Dermis microvascular lymphatic vessel endothelial cell (primary cell): ENCODE results near the gene CYTH4. TPM values are rescaled to one million over a fixed set of nuclear protein-coding genes. Genes with fewer than 3 reads are reported as not detected.
"Not testable (repeated sequence)": the region's sequence is repeated elsewhere in the genome, so short reads cannot be mapped to it uniquely, and the experiment has no call there.

Experiments
- DNase-seq, 2 donors: peaks; one replicate each; pipeline versions ENCODE4 v3.0.0 to v3.0.0-alpha.2; 2010; ENCODE audit warnings: low read depth in 2 of 2
- total RNA-seq: library from RNA; depleted of rRNA; stranded (reverse); fragments of >200 nt; gene quantifications from 2 replicates; pipeline ENCODE4 v1.2.1, GENCODE V29; 2014

CYTH4 gene
- total RNA-seq, 1 donor from 2014 or later = 0.13 TPM

DNA sequence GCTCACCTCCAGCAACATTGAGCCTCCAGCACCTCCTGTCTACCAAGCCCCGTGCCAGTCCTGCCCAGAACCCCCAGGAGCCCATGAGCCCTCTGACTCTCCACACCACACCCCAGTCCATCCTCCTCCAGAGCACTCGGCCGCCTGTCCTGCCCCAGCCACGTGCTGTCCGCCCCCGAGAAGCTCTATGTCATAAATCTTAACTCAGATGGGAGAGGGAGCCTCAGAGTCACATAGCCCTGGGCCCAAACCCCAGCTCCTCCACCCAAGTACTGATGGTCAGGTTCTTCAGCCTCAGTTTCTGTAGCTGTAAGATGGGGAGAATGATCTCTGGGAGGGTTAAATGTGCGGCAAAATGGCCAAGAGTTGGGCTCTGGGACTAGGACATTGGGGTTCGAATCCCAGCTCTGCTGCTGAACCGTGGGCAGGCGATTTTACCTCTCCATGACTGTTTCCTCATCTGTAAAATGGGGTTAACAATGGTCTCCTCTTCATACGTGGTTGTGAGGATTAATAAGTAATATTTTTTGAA lies 27.8 kb downstream of the CYTH4 start:
- no peak for DNase-seq

DNA sequence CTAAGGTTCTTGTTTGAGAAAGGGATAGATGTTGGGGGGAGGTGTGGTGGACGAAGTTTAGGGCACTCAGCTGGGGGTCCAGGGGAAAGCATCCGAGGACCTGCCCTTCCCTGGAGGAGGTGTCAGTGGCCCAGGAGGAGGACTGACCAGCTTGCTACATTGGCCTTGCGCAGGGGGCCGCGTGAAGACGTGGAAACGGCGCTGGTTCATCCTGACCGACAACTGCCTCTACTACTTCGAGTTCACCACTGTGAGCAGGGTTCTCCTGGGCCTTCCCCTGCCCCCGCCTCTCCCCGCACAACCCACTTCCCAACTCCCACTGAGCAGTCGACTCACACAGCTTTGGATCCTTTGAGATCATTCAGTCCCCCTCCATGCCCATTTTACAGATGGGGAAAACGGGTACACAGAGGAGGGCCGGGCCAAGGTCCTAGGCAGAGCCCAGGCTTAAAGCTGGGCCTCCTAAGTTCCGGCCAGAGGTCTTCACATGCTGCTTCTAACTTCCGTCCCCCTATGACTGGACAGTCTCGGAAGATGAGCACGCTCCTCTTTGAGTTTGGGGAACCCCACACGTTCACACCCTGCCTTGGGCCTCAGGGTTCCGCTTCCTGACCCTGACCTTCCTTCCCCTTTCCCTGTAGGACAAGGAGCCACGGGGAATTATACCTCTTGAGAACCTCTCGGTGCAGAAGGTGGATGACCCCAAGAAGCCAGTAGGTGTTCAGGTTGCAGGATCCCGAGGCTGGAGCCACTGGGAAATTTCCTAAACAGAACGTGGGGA lies 28.7 kb downstream of the CYTH4 start:
- DNase-seq = no peak

DNA sequence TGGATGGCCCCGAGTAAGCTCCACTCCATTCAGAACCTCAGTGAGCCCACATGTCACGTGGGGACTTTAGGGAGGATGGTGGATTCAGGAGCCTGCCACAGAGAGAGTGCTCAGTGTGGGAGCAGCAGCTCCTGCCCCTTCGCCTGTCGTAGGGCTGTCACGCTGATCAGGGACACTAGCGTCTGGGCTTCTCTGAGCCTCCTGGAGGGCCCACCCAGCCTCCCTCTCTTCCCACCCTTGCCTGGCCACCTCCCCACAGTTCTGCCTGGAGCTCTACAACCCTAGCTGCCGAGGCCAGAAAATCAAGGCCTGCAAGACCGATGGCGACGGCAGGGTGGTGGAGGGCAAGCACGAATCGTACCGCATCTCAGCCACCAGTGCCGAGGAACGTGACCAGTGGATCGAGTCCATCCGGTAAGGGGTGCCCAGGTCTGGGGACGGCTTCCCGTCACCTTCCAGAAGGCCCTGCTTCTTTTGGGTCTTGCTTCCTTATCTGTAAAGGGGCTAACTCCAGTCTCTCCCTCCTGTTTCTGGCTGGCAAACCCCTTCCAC lies 29.5 kb downstream of the CYTH4 start:
- DNase-seq = no peak

DNA sequence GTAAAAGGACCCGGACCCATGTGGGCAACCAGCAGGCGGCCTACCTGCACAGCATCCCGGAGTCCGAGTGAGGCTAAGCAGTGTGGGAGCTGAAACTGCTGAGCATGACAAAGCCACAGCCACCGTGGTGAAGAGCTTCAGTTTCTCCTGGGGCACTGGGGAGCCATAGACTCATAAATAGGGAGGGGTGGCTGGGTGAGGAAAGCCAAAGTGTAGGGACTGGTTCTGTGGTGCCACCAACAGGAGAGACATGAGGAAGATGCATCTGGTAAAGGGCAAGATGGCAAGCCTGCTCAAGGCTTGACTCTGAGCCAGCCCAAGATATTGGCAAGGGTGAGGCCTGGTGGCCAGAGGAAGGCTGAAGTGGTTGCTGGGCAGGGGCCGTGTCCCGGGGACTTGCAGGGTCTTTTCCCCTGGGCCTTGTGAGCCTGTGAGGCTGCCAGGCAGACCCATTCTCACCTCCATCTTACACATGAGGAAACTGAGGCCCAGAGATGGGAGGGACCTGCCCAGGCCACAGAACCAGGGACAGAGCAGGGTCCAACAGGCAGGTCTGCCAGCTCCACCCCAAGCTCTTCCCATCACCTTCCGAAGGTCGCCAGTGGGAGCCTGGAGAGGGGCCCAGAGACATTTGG lies 30.4 kb downstream of the CYTH4 start:
- no peak for DNase-seq

DNA sequence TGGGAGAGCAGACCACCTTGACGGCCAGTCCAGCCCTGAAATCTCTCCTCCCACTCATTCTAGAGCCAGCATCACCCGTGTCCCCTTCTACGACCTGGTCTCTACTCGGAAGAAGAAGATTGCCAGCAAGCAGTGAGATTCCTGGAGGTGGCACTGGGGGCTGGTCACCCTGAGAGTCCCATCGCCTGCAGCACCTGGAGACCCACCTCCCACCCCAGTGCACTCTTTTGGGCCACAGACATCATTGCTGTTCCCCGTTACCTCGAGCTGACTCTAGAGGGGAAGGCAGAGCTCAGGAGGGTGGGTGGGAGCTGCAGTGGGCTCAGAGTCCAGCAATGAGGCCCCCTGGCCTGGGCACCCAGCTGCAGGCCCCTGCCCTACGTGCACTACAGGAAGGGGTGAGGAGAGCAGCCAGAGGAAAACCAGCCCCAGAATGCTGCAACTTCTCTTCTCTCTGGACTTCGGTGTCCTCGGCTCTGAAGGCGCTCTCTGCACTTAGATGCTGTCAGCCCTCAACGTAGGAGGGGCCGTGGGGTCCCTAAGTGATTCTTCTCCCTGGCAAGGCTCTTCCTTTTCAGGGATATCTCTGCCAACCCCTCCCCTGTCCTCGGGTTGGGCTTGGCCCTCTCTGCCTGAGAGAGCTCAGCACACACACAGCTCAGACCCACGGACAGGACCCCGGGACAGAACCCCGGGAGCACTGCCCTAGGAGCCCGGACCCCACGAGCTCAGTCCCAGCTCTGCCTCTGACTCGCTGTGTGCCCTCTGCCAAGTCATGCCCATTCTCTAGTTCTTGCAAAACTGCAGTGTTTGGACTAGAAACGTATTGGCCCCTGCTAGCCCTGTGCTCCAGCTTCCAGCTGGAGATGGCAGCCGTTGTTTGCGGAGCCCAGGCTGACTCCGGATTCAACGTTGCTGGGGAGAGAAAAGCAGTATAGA lies 31.3 kb downstream of the CYTH4 start:
- no peak for DNase-seq

DNA sequence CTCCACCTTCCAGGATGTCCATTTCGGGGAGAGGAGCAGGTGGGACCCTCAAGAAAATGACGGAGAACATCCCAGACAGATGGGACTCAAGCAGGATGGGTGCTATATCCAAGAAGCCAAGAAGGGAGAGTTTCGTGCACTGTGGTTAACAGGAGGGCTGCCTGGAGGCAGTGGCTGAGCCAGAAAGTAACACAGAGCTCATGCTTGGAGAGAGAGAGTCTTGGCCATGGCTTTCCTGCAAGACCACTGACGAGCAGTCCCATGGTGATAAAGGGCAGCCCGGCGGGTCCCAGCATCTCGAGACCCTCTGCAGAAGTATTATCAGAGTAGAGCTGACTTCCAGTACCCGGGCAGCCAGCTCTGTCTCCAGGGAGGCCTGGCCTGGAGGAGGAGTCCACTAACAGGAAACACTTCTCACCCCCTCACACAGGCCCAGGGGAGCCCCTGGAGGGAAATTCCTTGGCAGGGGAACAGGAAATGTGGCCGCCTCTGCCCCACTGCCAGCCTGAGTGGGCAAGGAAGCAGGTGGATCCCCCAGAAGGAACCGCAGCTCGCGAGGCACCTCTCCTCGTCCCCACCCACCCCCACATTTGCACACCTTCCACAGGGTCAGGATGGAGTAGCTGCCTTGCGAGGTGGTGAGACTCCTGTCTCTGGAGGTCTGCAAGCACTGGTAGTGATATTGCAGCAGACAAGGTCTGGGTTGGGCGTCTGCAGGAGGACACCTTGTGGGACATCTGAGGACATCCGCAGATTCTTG lies 32.2 kb downstream of the CYTH4 start:
- peak in 1 of 2 donors; percentile 26 for DNase-seq

DNA sequence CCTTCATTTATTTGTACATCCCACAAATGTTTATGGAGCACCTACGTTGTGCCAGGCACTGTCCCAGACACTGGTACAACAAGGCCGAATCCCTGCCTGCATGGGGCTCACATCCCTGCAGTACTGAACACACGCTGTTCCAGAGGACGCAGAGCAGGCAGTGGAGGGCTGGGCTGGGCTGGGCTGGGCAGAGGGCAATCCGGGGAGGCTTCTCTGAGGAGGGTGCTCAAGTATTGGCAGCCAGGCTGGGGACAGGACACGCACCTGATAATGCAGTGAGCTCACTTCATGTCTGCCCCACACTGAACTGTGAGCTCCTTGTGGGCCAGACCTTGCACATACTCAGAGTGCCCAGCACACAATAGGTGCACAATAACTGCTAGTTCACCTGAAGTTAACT lies 34.1 kb downstream of the CYTH4 start:
- DNase-seq = no peak

DNA sequence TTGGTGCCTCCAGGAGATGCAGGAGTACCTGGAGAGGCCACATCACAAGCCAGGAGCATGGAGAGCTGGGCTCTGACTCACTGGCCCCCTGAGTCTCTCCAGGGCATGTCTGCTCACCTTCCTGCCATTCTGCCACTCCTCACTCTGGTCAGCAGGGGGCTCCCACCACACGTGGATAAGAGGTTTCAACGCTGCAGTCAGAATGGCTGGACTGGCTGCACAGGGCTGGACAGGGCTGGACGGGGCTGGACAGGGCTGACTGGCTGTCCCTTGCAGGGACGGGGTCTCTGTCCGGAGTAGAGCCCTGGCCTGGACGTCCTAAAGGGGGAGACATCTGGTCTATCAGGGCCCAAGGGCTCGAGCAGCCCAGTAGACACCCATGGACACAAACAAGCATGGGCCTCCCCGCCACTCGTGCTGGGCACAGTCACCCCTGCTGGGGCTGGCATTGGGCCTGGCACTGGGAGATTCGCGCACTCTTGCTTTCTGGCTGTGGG lies 34.6 kb downstream of the CYTH4 start:
- peak; percentile 81 to 91 for DNase-seq

DNA sequence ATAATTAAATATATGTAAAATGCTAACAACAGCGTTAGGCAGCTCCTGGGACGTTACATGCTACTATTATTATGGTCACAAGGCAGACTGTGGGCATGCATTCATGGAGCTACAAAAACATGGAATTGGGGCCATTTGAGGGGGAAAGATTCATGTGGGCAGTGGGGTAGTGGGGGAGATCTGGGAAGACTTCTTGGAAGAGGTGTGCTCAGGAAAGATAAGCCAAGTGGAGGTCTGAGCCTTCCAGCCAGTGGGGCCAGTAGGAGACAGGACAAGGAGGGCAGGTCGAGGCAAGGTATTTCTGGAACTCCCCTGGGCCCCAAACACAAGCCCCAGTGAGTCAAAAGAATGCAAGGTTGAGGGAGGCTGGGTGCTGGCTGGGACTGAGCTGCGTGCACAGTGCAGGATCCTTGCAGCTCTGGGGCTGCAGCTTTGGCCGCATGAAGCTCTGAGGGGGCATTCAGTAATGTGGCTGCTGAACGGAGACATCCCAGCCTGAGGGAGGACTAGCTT lies 35.4 kb downstream of the CYTH4 start:
- DNase-seq = no peak

DNA sequence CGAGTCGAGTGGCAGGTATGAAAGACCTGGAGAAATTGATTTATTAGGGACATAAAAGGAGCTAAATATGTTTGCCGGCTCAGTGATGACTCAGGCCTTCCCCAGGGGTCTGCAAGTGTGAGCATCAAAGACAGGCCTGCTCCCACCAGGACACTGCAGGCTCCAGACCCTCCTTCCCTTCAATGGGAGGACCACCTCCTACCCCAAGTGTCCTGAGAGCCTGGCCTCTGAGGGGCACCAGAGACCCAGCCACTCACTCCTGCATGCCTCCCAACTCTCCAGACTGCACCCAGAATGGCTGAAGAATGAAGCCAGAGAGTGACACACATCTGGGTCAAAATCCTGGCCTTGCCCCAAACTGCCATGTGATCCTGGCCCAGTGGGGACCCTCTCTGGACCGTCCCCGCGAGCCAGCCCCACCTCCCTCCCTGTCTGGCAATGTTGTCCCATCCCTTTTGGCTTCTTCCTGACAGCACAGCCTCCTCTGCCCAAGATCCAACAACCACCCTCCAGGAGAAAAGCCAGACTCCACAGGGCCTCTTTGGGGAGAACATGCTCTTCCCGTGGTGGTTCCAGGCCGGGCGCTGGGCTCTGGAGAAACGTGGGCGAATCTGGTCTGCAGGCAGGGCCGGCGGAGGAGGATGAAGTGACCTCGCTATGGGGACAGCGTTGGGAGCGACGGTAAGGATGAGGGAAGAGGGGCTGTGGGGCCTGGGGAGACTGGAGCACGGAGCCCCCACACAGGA lies 36.2 kb downstream of the CYTH4 start:
- no peak for DNase-seq

DNA sequence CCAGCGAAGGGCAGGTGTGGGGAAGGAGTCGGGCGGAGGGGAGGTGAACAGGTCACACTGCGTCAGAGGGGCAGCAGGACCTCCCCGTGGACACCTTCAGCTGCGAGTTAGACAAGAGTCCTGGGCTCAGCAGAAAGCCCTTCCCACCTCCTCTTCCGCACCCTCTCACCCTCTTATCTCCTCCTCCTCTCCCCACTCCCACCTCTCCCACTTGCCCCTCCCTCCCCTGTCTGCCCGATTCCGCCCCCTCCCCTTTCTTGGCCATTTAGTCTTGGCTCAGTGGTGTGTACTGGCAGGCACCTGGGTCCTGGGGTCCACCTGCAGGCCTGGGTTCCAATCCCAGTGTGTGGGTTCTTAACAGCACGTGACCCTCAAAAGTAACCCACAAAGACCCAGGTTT lies 37.2 kb downstream of the CYTH4 start:
- DNase-seq = no peak

DNA sequence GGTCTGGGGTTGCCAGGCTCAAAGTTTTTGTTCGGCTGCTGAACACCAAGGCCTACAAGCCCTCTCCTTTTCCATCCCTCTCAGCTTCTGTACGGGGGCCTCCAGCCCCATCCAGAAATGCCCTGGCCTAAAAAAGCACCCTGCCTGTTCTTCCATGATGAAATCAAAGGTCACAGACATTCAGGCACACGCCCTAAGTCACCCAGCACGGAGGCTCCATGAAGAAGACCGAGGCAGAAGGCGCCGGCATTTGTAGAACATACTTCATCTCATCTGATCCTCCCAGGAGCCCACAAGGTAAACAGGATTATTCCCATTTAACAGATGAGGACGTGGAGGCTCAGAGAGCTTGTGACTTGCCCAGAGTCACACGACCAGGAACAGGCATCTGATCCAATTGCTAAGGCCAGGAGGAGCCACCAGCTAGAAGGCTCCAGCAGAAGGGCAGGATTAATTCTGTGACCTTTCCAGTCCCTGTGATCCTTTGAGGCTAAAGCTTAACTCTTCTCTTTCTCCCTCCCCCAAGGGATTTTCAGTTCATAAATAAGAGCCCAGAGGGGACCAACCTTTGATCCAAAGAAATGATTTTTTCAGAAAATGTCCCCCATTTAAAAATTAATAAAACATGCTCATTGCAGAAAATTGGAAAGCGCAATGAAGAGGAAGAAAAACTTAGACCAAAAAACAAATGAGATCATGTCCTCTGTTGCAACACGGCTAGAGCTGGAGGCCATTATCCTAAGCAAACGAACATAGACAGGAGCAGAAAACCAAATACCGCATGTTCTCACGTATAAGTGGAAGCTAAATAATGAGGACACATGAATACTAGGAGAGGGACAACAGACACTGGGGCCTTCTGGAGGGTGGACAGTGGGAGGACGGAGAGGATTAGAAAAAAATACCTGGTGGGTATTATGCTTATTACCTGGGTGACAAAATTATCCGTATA lies 38.7 kb downstream of the CYTH4 start:
- DNase-seq = no peak

DNA sequence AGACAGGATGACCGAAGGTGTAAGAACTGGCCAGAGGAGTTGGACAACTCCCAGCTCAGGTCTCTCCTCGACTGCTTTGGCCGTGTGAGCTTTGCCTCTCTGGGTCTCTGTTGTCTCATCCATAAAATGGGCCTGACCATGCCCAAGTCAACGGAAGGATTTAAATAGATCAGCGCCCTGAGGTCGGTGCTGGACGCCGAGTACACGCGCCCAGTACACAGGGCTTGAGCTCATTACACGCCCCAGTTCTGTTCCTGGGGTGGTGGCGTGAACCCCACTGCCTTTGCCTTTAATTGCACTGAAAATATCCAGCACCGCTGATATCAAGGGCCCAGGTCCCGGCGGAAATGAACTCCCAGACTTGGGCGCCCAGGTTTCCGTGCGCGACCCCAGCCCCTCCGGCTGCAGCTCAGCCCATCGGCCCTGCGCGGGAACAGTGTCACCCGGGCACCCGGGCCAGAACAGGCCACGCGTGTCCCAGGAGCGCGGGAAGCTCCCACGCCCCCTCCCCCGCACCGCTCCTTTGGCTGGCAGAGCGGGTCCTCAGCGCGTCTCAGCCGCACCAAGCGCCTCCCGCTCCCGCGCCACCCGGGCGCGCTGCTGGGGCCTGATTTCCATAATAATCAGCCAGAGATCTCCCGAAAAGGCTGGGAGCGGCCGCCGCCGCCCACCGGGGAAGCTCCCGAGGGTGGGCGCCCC lies 42.2 kb downstream of the CYTH4 start:
- no peak for DNase-seq

DNA sequence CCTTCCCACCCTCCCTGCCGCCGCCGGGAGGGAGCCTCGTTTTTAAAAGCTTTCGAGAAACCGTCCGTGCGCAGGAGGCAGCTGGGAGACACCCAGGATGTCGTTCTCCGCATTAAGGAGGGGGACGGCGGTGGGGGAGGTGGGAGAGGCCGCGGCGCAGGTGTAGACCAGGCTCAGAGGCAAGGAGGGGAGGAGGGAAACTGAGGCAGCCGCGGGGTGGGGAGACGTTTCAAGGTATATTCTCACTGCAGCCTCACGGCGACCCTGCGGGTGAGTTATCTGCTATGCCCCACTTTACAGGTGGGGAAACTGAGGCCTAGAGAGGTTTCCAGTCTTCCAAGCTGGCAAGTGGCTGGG lies 42.7 kb downstream of the CYTH4 start:
- DNase-seq = no peak

DNA sequence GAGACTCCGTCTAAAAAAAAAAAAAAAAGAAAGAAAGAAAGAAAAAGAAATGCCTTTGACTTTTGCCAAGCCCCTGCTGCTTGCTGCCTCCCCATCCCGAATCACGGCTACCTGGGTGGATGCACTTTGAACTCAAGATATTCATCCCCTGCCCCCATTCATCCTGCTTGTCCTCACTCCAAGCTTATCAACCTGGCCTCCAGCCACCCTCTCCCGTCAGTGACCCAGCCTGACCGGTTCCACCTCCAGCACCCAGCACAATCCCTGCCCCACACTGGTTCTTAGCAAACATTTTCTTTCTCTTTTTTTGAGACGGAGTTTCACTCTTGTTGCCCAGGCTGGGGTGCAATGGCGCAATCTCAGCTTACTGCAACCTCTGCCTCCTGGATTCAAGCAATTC lies 44.4 kb downstream of the CYTH4 start:
- no peak for DNase-seq

DNA sequence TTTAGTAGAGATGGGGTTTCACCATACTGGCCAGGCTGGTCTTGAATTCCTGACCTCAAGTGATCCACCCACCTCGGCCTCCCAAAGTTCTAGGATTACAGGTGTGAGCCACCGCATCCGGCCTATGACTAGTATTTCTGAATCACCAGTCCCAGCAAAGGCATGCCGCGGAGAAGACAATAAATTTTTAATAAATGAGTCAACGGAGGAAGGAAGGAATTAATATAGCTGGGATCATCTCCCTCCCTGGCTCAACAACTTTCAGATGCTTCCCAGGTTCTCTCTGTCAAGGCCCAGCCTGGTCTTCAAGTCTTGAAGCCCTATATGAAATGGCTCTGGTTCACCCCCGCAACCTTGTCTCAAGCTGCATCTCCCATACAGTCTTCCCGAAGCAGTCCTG lies 45.7 kb downstream of the CYTH4 start:
- peak in 1 of 2 donors; percentile 70 for DNase-seq

DNA sequence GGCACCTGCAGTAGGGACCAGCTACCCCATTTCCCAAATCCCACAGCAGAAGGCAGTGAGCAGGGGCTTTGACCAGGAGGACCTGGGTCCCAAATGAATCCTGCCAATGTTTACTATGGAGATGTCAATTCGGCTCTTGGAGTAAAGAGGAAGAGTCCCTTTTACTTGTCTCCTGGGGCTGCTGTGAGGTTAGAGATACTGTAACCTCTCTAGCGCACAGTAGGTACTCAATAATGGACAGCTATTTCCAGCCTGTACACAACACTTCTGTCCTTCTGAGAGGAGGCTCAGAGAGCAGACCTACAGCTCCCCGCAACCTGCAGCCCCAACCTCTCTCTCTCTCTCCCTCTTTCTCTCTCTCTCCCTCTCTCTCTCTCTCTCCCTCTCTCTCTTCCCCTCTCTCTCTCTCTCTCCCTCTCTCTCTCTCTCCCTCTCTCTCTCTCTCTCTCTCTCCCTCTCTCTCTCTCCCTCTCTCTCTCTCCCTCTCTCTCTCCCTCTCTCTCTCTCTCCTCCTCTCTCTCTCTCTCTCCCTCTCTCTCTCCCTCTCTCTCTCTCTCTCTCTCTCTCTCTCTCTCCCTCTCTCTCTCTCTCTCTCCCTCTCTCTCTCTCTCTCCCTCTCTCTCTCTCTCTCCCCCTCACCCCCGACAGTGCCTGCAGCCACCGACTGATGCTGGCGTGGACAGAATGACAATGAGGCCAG lies 46.4 kb downstream of the CYTH4 start:
- DNase-seq = not testable (repeated sequence)
